ENCODE results near the gene SIGLEC5. TPM values are rescaled to one million over a fixed set of nuclear protein-coding genes. Genes with fewer than 3 reads are reported as not detected.

SIGLEC5 gene
- total and polyA plus RNA-seq, 4 donors, result 1.6 to 2.2 TPM; not detected in 2

- no peaks in the 10 kb centered on the region for H3K36me3 ChIP-seq (ENCODE audit: control insufficient read depth in 4 of 4, insufficient read depth in 4 of 4, low read length in 4 of 4)
- 88 to 93% methylated on average over 20 of the region's 20 CpGs for WGBS, 2 donors
- ATAC-seq (ENCODE audit: insufficient read depth, low FRiP score) (no peak), DNase-seq (no peak)
- no peak overlapping the region for H3K27ac ChIP-seq (ENCODE audit: low read depth in 1 of 2, low read length in 1 of 2)
- no peak overlapping the region for H3K4me3 ChIP-seq
- peaks cover 0 to 5% (median 0%) of the 10 kb centered on the region in 4 donors for H3K9me3 ChIP-seq (ENCODE audit: control insufficient read depth in 4 of 4, insufficient read depth in 3 of 4, low read length in 3 of 4)
- H3K9ac ChIP-seq (ENCODE audit: insufficient read depth in 1 of 2, low read length in 2 of 2), result no peak overlapping the region
- TF ChIP-seq CTCF (IDR thresholded peaks at IDR 0.05; ENCODE audit: control extremely low read depth, extremely low read depth), result no peak
- no peaks in the 10 kb centered on the region for H3K4me1 ChIP-seq (ENCODE audit: control insufficient read depth in 5 of 5, insufficient read depth in 5 of 5, low read length in 5 of 5)
- H3K27me3 ChIP-seq (ENCODE audit: control insufficient read depth in 3 of 3, insufficient read depth in 3 of 3, low read length in 2 of 3), result peaks cover 0 to 23% (median 10%) of the 10 kb centered on the region in 3 donors
Observed at GRCh38 chr19:51602189-51602854, 27.9 kb downstream of the SIGLEC5 start.

- Histone ChIP-seq H3K36me3 (ENCODE audit: control insufficient read depth in 4 of 4, insufficient read depth in 4 of 4, low read length in 4 of 4) (no peaks in the 10 kb centered on the region), H3K9me3 (ENCODE audit: control insufficient read depth in 4 of 4, insufficient read depth in 3 of 4, low read length in 3 of 4) (peaks cover 0 to 5% (median 0%) of the 10 kb centered on the region in 4 donors), H3K27ac (ENCODE audit: low read depth in 1 of 2, low read length in 1 of 2) (no peak overlapping the region), H3K4me1 (ENCODE audit: control insufficient read depth in 5 of 5, insufficient read depth in 5 of 5, low read length in 5 of 5) (no peaks in the 10 kb centered on the region), H3K9ac (ENCODE audit: insufficient read depth in 1 of 2, low read length in 2 of 2) (no peak overlapping the region), H3K27me3 (ENCODE audit: control insufficient read depth in 3 of 3, insufficient read depth in 3 of 3, low read length in 2 of 3) (peaks cover 0 to 23% (median 10%) of the 10 kb centered on the region in 3 donors), H3K4me3 (no peak overlapping the region)
- WGBS, 2 donors, result 9 to 14% methylated on average over 59 of the region's 59 CpGs
- peak in 1 of 3 donors; percentile 4 for DNase-seq
- no peak for TF ChIP-seq CTCF (IDR thresholded peaks at IDR 0.05; ENCODE audit: control extremely low read depth, extremely low read depth)
- ATAC-seq (ENCODE audit: insufficient read depth, low FRiP score), result no peak
Observed at GRCh38 chr19:51600940-51601580, 29.1 kb downstream of the SIGLEC5 start.

GRCh38 chr19:51599084-51599483, 31.1 kb downstream of the SIGLEC5 start:
- ATAC-seq (ENCODE audit: insufficient read depth, low FRiP score), result no peak
- peaks cover 0 to 5% (median 0%) of the 10 kb centered on the region in 4 donors for H3K9me3 ChIP-seq (ENCODE audit: control insufficient read depth in 4 of 4, insufficient read depth in 3 of 4, low read length in 3 of 4)
- no peak for DNase-seq
- no peaks in the 10 kb centered on the region for H3K36me3 ChIP-seq (ENCODE audit: control insufficient read depth in 4 of 4, insufficient read depth in 4 of 4, low read length in 4 of 4)
- peaks cover 0 to 7% (median 0%) of the 10 kb centered on the region in 5 donors for H3K4me1 ChIP-seq (ENCODE audit: control insufficient read depth in 5 of 5, insufficient read depth in 5 of 5, low read length in 5 of 5)
- TF ChIP-seq CTCF (IDR thresholded peaks at IDR 0.05; ENCODE audit: control extremely low read depth, extremely low read depth), result no peak
- peaks cover 0 to 23% (median 10%) of the 10 kb centered on the region in 3 donors for H3K27me3 ChIP-seq (ENCODE audit: control insufficient read depth in 3 of 3, insufficient read depth in 3 of 3, low read length in 2 of 3)
- no peak overlapping the region for H3K4me3 ChIP-seq
- no peak overlapping the region for H3K27ac ChIP-seq (ENCODE audit: low read depth in 1 of 2, low read length in 1 of 2)
- 96 to 97% methylated on average over 10 of the region's 10 CpGs for WGBS, 2 donors
- H3K9ac ChIP-seq (ENCODE audit: insufficient read depth in 1 of 2, low read length in 2 of 2), result no peak overlapping the region
